Endothelial cell of umbilical vein (primary cell): ENCODE data around the gene PRH1. TPM values are rescaled to one million over a fixed set of nuclear protein-coding genes. Genes with fewer than 3 reads are reported as not detected.

Source experiments
- BruUV-seq: library from RNA; stranded (reverse); fragments of 400-500 nt; replicated peaks from 2 replicates; lab custom pipeline; 2021; lab: Mats Ljungman, UMichigan
- CTCF ChIA-PET: fragments of 300-600, 350-600 bp; sonication (Branson Sonifier 250); formaldehyde crosslinking; loops from one replicate; lab custom pipeline; 2021; ENCODE audit warnings: antibody characterized with exemption, inconsistent platforms; lab: Charles Lee
- POLR2A ChIA-PET: fragments of 300-600, 350-600 bp; sonication (Branson Sonifier 250); formaldehyde crosslinking; loops from one replicate; lab custom pipeline; 2021; ENCODE audit warnings: antibody characterized with exemption, inconsistent platforms; lab: Charles Lee
- DNase-seq: peaks from one replicate; pipeline ENCODE4 v3.0.0-alpha.2; 2011; ENCODE audit warnings: low read depth, low spot score
- FAIRE-seq: peaks from 2 replicates; lab custom pipeline; 2011; peaks lifted over from hg19 to GRCh38; lab: Jason Lieb, UNC
- H2AFZ ChIP-seq: 2 replicates; pipeline ENCODE4 v1.6.0; 2012; ENCODE audit warnings: low read depth, low read length, control low read depth, inconsistent platforms
- H3K27ac ChIP-seq: 2 replicates; pipeline ENCODE4 v1.5.1; 2011; ENCODE audit warnings: low read depth, mild to moderate bottlenecking, control low read depth, low read length, moderate library complexity; ENCODE audit not compliant: insufficient read depth
- H3K27me3 ChIP-seq, 2 experiments: 2 replicates each; pipeline versions ENCODE4 v1.6.0 to v1.6.1; 2011; ENCODE audit warnings: low read length in 2 of 2, mixed read lengths in 1 of 2; ENCODE audit not compliant: control insufficient read depth in 2 of 2, insufficient read depth in 2 of 2
- H3K36me3 ChIP-seq, 2 experiments: 2 replicates in 1 of 2; 3 replicates in 1 of 2; pipeline ENCODE4 v1.5.1; 2011; ENCODE audit warnings: low read length in 2 of 2, mild to moderate bottlenecking in 1 of 2, moderate library complexity in 1 of 2; ENCODE audit not compliant: control insufficient read depth in 2 of 2, insufficient read depth in 2 of 2; ENCODE audit errors: extremely low read depth in 1 of 2
- H3K4me1 ChIP-seq: 3 replicates; pipeline ENCODE4 v1.5.1; 2011; ENCODE audit warnings: mild to moderate bottlenecking, low read length; ENCODE audit not compliant: control insufficient read depth, insufficient read depth; ENCODE audit errors: extremely low read depth
- H3K4me2 ChIP-seq: 2 replicates; pipeline ENCODE4 v1.6.1; 2011; ENCODE audit warnings: low read length, control low read depth, mixed read lengths; ENCODE audit not compliant: insufficient read depth
- H3K4me3 ChIP-seq, 3 experiments: fragments of 200-600 bp in 1 of 3; sonication (generic), shearing (Covaris generic) in 1 of 3; replicated peaks in 1 of 3; 2 replicates each; pipeline ENCODE4 v1.5.1; 2011 to 2016; ENCODE audit warnings: control low read depth in 3 of 3, low read length in 3 of 3, mild to moderate bottlenecking in 2 of 3, inconsistent platforms in 1 of 3, low read depth in 1 of 3, moderate library complexity in 1 of 3; ENCODE audit not compliant: insufficient read depth in 1 of 3
- H3K79me2 ChIP-seq: 2 replicates; pipeline ENCODE4 v1.6.0; 2012; ENCODE audit warnings: low read length, inconsistent platforms; ENCODE audit not compliant: control insufficient read depth, insufficient read depth
- H3K9ac ChIP-seq: replicated peaks from 2 replicates; pipeline ENCODE3; 2011; ENCODE audit warnings: low read length, control low read depth; ENCODE audit not compliant: insufficient read depth; ENCODE audit errors: extremely low read depth
- H3K9me1 ChIP-seq: replicated peaks from 3 replicates; pipeline ENCODE4 v1.6.0; 2011; ENCODE audit warnings: mild to moderate bottlenecking, low read length; ENCODE audit not compliant: control insufficient read depth, insufficient read depth; ENCODE audit errors: extremely low read depth
- H3K9me3 ChIP-seq: replicated peaks from 2 replicates; pipeline ENCODE4 v1.5.1; 2012; ENCODE audit warnings: low read length, inconsistent platforms; ENCODE audit not compliant: control insufficient read depth, insufficient read depth
- H4K20me1 ChIP-seq: replicated peaks from 2 replicates; pipeline ENCODE3; 2011; ENCODE audit warnings: mild to moderate bottlenecking, low read length; ENCODE audit not compliant: control insufficient read depth, insufficient read depth; ENCODE audit errors: extremely low read depth
- EZH2 ChIP-seq: IDR thresholded peaks from 2 replicates; pipeline ENCODE4 v1.6.1; 2012; ENCODE audit warnings: borderline replicate concordance, low read depth, mild to moderate bottlenecking, moderate library complexity, low read length, inconsistent platforms; ENCODE audit not compliant: severe bottlenecking
- FOS ChIP-seq: IDR thresholded peaks from 2 replicates; pipeline ENCODE4 v1.6.1; 2011; ENCODE audit warnings: mild to moderate bottlenecking, low read length, moderate library complexity, borderline replicate concordance; ENCODE audit not compliant: insufficient read depth
- GATA2 ChIP-seq: IDR thresholded peaks from 2 replicates; pipeline ENCODE4 v1.7.0; 2011; ENCODE audit warnings: low read depth, mild to moderate bottlenecking, moderate library complexity, mixed read lengths, low read length; ENCODE audit not compliant: insufficient read length, insufficient read depth
- JUN ChIP-seq: IDR thresholded peaks from 2 replicates; pipeline ENCODE4 v1.6.1; 2011; ENCODE audit warnings: borderline replicate concordance, low read depth; ENCODE audit not compliant: insufficient read length, insufficient read depth
- MYC ChIP-seq: IDR thresholded peaks from one replicate; pipeline ENCODE4 v1.6.1; 2011; ENCODE audit warnings: mild to moderate bottlenecking, low read depth, low read length
- POLR2A ChIP-seq: IDR thresholded peaks from 2 replicates; pipeline ENCODE4 v1.6.1; 2012; ENCODE audit warnings: low read depth, mild to moderate bottlenecking, control low read depth, low read length
- POLR2AphosphoS5 ChIP-seq: IDR thresholded peaks from 2 replicates; pipeline ENCODE4 v1.6.1; 2012; ENCODE audit warnings: low read depth, mild to moderate bottlenecking, control low read depth, low read length, moderate library complexity; ENCODE audit not compliant: insufficient read depth
- dilution Hi-C: fragments of 300-500 bp; cut with MboI; formaldehyde crosslinking; loops from one replicate; pipeline ENCODE4 v1.15.0; 2019; ENCODE audit warnings: low sequenced_read_pairs; ENCODE audit not compliant: extremely low pct_ligation_motif_present
- intact Hi-C: fragments of 100-400 bp; cut with micrococcal nuclease; formaldehyde crosslinking; loops from one replicate; pipeline ENCODE4 v1.10.0; 2022
- polyA plus RNA-seq, 4 experiments: library from polyadenylated mRNA; depleted of rRNA in 3 of 4; stranded (reverse) in 3 of 4; unstranded in 1 of 4; fragments of >200 nt; gene quantifications; 2 replicates each; pipeline versions ENCODE4 v1.2.1 to v1.2.3, GENCODE V29; 2011 to 2012; ENCODE audit warnings: missing spikeins in 1 of 4
- total RNA-seq: library from RNA; stranded (reverse); gene quantifications from 2 replicates; pipeline ENCODE4 v1.2.3, GENCODE V29; 2021
- TF ChIP-seq, protein P1 (sequence below), 2 donors: IDR thresholded peaks; 1 replicate in 1 of 2; 2 replicates in 1 of 2; pipeline ENCODE4 v1.5.1; 2011; ENCODE audit warnings: low read length in 2 of 2, mild to moderate bottlenecking in 2 of 2, moderate library complexity in 2 of 2, control low read depth in 1 of 2, inconsistent platforms in 1 of 2, low read depth in 1 of 2; ENCODE audit not compliant: insufficient read depth in 1 of 2; ENCODE audit errors: extremely low read depth in 1 of 2
- TF ChIP-seq, protein P2 (sequence below): IDR thresholded peaks from 2 replicates; pipeline ENCODE4 v1.6.1; 2011; ENCODE audit not compliant: insufficient read depth, insufficient read length

The PRH1 gene
- total and polyA plus RNA-seq, 2 donors (not counting 3 experiments of a cell fraction or from before 2014, with no cell fraction given) = 2.3 to 16.2 TPM

DNA sequence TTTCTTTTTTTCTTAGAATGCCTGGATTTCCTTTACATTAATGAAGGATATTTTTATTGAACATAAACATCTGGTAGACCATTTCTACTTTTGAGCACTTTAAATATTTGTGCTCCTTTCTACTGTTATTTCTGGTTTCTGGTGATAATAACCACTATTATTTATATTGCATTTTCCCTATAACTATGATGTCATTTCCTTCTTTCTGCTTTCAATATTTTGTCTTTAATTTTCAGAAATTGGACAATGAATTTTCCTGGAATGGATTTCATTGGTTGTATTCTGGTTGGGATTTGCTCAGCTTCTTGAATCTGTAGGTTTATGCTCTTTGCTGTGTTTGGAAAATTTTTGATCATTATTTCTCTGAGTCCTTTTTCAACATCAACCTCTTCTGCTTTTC, 5.2 kb upstream of the PRH1 start:
- H3K79me2 ChIP-seq = no peaks in the 10 kb centered on the region
- no TSS peak for BruUV-seq
- FAIRE-seq = no peak
- H4K20me1 ChIP-seq = no peaks in the 10 kb centered on the region
- no peak overlapping the region for H3K4me2 ChIP-seq
- no peaks in the 10 kb centered on the region for H3K9me3 ChIP-seq
- H3K27me3 ChIP-seq = no peaks in the 10 kb centered on the region
- H3K9me1 ChIP-seq = no peaks in the 10 kb centered on the region
- H3K4me3 ChIP-seq = no peak overlapping the region
- POLR2A ChIA-PET = no interaction called here
- no peaks in the 10 kb centered on the region for H3K4me1 ChIP-seq
- no peak for TF ChIP-seq JUN
- TF ChIP-seq, protein P1, sequence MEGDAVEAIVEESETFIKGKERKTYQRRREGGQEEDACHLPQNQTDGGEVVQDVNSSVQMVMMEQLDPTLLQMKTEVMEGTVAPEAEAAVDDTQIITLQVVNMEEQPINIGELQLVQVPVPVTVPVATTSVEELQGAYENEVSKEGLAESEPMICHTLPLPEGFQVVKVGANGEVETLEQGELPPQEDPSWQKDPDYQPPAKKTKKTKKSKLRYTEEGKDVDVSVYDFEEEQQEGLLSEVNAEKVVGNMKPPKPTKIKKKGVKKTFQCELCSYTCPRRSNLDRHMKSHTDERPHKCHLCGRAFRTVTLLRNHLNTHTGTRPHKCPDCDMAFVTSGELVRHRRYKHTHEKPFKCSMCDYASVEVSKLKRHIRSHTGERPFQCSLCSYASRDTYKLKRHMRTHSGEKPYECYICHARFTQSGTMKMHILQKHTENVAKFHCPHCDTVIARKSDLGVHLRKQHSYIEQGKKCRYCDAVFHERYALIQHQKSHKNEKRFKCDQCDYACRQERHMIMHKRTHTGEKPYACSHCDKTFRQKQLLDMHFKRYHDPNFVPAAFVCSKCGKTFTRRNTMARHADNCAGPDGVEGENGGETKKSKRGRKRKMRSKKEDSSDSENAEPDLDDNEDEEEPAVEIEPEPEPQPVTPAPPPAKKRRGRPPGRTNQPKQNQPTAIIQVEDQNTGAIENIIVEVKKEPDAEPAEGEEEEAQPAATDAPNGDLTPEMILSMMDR (IDR thresholded peaks at IDR 0.05; ENCODE audit: extremely low read depth in 1 of 2, insufficient read depth in 1 of 2, low read depth in 1 of 2, low read length in 2 of 2) = no peak
- TF ChIP-seq, protein P2, sequence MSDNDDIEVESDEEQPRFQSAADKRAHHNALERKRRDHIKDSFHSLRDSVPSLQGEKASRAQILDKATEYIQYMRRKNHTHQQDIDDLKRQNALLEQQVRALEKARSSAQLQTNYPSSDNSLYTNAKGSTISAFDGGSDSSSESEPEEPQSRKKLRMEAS = no peak
- no peak for TF ChIP-seq POLR2AphosphoS5
- no peak for TF ChIP-seq EZH2
- no peak for TF ChIP-seq POLR2A
- no peak for TF ChIP-seq GATA2
- TF ChIP-seq MYC = no peak
- no peak for TF ChIP-seq FOS
- DNase-seq = no peak
- H3K9ac ChIP-seq = no peak overlapping the region
- dilution Hi-C loops = no loop called here
- no peak overlapping the region for H2AFZ ChIP-seq
- H3K27ac ChIP-seq = no peak overlapping the region
- intact Hi-C loops = no loop called here
- no peaks in the 10 kb centered on the region for H3K36me3 ChIP-seq
- CTCF ChIA-PET = no interaction called here
